Stimulated activated CD4-positive, alpha-beta T cell treated with anti-CD3 and anti-CD28 coated beads, Interleukin-1b, Interleukin-23, amount 100 ng/mL, for 24 hours (primary cell): ENCODE measurements around the gene MUC15.
"Not testable (repeated sequence)": the region's sequence is repeated elsewhere in the genome, so short reads cannot be mapped to it uniquely, and the experiment has no call there.

ENCODE experiments used
- DNase-seq, 4 experiments: peaks; one replicate each; pipeline ENCODE4 v3.0.0-alpha.2; 2020; ENCODE audit warnings: low read depth in 4 of 4, low spot score in 1 of 4

MUC15 gene

GRCh38 chr11:26571861-26572654 lies at the start of gene MUC15:
MUC15 (minus strand) TSS chr11:26572263; CDS start chr11:26567094, 5,169 bp downstream.
- no peak for DNase-seq

GRCh38 chr11:26621132-26621531 lies 49.1 kb upstream of the MUC15 start:
- no peak for DNase-seq

- no peak for DNase-seq
Measured at GRCh38 chr11:26620282-26621045, 48.4 kb upstream of the MUC15 start.

- DNase-seq: no peak
Measured at GRCh38 chr11:26618441-26618840, 46.4 kb upstream of the MUC15 start.

- DNase-seq: no peak
Measured at GRCh38 chr11:26613759-26614158, 41.7 kb upstream of the MUC15 start.

- no peak for DNase-seq
Measured at GRCh38 chr11:26608507-26609146, 36.6 kb upstream of the MUC15 start.

GRCh38 chr11:26607725-26608506 lies 35.9 kb upstream of the MUC15 start:
- no peak for DNase-seq

- DNase-seq: no peak
Measured at GRCh38 chr11:26599876-26600434, 27.9 kb upstream of the MUC15 start.

- DNase-seq: no peak
Measured at GRCh38 chr11:26599425-26599824, 27.4 kb upstream of the MUC15 start.

GRCh38 chr11:26597899-26598298 lies 25.8 kb upstream of the MUC15 start:
- no peak for DNase-seq

GRCh38 chr11:26597049-26597689 lies 25.1 kb upstream of the MUC15 start:
- not testable (repeated sequence) for DNase-seq

- DNase-seq: not testable (repeated sequence)
Measured at GRCh38 chr11:26595207-26595865, 23.3 kb upstream of the MUC15 start.

GRCh38 chr11:26593691-26594090 lies 21.6 kb upstream of the MUC15 start:
- no peak for DNase-seq

GRCh38 chr11:26587073-26587472 lies 15.0 kb upstream of the MUC15 start:
- DNase-seq: no peak

- DNase-seq: no peak
Measured at GRCh38 chr11:26584818-26585217, 12.8 kb upstream of the MUC15 start.

- DNase-seq: no peak
Measured at GRCh38 chr11:26583550-26583949, 11.5 kb upstream of the MUC15 start.

GRCh38 chr11:26580929-26581328 lies 8.9 kb upstream of the MUC15 start:
- no peak for DNase-seq

- DNase-seq: no peak
Measured at GRCh38 chr11:26579683-26580082, 7.6 kb upstream of the MUC15 start.

GRCh38 chr11:26578998-26579661 lies 7.1 kb upstream of the MUC15 start:
- no peak for DNase-seq
